Adrenal gland (tissue), 5 donors: ENCODE measurements around the gene SKP1.

Experiments
- POLR2A ChIP-seq, 2 donors: fragments of 450-650 bp; IDR thresholded peaks; one replicate each; pipeline ENCODE4 v1.6.1; 2017; ENCODE audit warnings: antibody characterized with exemption in 2 of 2, mild to moderate bottlenecking in 2 of 2, moderate library complexity in 1 of 2
- TF ChIP-seq, protein P1 (sequence below), 6 experiments: fragments of 450-650 bp in 4 of 6; fragments of 200-600 bp in 2 of 6; sonication (generic) in 1 of 6; IDR thresholded peaks; 1 replicate in 5 of 6; 2 replicates in 1 of 6; pipeline versions ENCODE4 v1.5.1 to v1.8.0; 2016 to 2021; ENCODE audit warnings: antibody characterized with exemption in 6 of 6, mild to moderate bottlenecking in 2 of 6, moderate library complexity in 1 of 6
- donor health status: DM: no; HTN: no; CAD: no.

DNA sequence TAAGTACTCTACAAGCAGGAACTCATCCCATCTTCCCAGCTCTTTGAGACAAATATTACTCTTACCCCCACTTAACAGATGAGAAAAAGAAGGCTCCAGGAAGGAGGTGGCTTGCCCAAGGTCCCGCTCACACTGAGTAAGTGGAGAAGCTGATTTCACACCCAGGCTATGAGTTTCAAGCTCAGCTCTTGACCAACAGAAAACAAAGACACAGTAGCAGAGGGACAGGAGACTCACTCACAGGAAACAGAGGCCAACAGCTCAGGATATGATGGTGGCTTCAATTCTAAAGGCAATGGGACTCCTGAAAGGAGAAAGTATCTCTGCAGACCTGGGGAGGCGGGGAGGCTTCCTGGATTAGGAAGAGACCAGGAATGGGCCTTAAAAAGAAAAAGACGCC lies 69.0 kb downstream of the SKP1 start:
- TF ChIP-seq, protein P1, sequence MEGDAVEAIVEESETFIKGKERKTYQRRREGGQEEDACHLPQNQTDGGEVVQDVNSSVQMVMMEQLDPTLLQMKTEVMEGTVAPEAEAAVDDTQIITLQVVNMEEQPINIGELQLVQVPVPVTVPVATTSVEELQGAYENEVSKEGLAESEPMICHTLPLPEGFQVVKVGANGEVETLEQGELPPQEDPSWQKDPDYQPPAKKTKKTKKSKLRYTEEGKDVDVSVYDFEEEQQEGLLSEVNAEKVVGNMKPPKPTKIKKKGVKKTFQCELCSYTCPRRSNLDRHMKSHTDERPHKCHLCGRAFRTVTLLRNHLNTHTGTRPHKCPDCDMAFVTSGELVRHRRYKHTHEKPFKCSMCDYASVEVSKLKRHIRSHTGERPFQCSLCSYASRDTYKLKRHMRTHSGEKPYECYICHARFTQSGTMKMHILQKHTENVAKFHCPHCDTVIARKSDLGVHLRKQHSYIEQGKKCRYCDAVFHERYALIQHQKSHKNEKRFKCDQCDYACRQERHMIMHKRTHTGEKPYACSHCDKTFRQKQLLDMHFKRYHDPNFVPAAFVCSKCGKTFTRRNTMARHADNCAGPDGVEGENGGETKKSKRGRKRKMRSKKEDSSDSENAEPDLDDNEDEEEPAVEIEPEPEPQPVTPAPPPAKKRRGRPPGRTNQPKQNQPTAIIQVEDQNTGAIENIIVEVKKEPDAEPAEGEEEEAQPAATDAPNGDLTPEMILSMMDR (IDR thresholded peaks at IDR 0.05) = no peak
- no peak for TF ChIP-seq POLR2A (IDR thresholded peaks at IDR 0.05)
